GM12875 (cell line): ENCODE data around the gene PKNOX1.
"Not testable (repeated sequence)": the region's sequence is repeated elsewhere in the genome, so short reads cannot be mapped to it uniquely, and the experiment has no call there.

ENCODE experiments used
- H3K4me3 ChIP-seq: one replicate; pipeline ENCODE4 v1.5.1; 2011; ENCODE audit warnings: low read depth, low read length, control low read depth
- TF ChIP-seq, protein P1 (sequence below): IDR thresholded peaks from 2 replicates; pipeline ENCODE4 v1.5.1; 2011; ENCODE audit warnings: low read depth, mild to moderate bottlenecking, control low read depth, inconsistent platforms, low read length, moderate library complexity, borderline replicate concordance; ENCODE audit not compliant: insufficient read depth

Gene PKNOX1

DNA sequence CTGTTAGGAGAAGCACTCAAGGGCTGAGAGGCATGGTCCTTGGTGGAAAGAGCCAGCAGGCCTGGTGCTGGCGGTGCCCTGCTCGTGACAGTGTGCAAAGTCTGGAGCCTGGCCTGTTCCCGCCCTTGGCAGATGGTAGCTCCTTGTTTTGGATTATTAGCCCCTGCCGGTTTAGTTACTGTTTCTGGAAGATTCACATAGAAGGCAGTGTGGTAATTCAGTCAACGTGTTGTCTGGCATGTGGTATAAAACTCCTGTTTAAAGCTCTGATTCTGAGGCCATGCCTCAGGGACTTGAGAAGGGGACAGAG, 6.8 kb downstream of the PKNOX1 start:
- TF ChIP-seq, protein P1, sequence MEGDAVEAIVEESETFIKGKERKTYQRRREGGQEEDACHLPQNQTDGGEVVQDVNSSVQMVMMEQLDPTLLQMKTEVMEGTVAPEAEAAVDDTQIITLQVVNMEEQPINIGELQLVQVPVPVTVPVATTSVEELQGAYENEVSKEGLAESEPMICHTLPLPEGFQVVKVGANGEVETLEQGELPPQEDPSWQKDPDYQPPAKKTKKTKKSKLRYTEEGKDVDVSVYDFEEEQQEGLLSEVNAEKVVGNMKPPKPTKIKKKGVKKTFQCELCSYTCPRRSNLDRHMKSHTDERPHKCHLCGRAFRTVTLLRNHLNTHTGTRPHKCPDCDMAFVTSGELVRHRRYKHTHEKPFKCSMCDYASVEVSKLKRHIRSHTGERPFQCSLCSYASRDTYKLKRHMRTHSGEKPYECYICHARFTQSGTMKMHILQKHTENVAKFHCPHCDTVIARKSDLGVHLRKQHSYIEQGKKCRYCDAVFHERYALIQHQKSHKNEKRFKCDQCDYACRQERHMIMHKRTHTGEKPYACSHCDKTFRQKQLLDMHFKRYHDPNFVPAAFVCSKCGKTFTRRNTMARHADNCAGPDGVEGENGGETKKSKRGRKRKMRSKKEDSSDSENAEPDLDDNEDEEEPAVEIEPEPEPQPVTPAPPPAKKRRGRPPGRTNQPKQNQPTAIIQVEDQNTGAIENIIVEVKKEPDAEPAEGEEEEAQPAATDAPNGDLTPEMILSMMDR, result no peak
- no peak overlapping the region for H3K4me3 ChIP-seq

DNA sequence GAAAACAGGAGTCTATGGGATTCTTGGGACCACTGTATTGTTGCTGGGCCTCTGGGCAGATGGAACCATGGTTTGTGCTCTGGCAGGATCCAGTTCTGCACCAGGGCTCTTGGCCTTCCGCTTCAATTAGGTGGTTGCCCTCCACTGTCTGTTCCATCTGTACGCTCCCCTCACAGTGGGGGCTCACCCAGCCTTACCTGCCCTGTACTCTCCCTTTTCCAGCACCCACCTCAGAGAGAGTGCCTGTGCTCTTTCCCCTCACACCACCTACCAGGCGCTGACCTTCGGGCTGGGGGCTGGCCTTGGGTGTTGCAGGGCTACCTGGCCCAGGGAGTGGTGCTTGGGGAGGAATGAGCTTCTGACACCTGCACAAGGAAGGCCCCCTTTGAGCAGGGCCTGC, 7.5 kb downstream of the PKNOX1 start:
- TF ChIP-seq, protein P1, result no peak

DNA sequence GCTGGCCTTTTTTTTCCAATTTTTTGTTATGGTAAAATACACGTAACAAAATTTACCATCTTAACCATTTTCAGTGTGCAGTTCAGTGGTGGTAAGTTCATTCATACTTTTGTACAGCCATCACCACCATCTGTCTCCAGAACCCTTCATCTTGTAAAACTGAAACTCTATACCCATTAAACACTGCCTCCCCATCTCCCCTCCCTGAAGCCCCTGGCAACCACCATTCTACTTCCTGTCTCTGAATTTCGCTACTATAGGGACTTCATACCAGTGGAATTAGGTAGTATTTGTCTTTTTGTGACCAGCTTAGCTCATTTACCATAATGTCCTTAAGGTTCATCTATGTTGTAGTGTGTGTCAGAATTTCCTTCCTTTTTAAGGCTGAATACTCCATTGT, 8.7 kb downstream of the PKNOX1 start:
- TF ChIP-seq, protein P1, result no peak
- no peak overlapping the region for H3K4me3 ChIP-seq

More for the DNA sequence above, 7.5 kb downstream of the PKNOX1 start:
- no peak overlapping the region for H3K4me3 ChIP-seq

DNA sequence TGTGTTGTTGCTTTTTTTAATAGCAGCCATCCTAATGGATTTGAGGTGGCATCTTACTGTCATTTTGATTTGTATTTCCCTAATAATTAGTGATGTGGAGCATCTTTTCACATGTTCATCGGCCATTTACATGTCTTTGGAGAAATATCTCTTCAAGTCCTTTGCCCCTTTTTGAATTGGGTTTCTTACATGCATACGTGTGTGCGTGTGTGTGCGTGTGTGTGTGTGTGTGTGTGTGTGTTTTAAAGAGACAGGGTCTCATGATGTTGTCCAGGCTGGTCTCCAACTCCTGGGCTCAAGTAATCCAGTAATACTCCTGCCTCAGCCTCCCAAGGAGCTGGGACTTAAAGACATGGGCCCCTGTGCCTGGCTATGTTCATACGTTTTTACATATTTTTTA, 9.5 kb downstream of the PKNOX1 start:
- H3K4me3 ChIP-seq, result no peak overlapping the region
- TF ChIP-seq, protein P1, result no peak

DNA sequence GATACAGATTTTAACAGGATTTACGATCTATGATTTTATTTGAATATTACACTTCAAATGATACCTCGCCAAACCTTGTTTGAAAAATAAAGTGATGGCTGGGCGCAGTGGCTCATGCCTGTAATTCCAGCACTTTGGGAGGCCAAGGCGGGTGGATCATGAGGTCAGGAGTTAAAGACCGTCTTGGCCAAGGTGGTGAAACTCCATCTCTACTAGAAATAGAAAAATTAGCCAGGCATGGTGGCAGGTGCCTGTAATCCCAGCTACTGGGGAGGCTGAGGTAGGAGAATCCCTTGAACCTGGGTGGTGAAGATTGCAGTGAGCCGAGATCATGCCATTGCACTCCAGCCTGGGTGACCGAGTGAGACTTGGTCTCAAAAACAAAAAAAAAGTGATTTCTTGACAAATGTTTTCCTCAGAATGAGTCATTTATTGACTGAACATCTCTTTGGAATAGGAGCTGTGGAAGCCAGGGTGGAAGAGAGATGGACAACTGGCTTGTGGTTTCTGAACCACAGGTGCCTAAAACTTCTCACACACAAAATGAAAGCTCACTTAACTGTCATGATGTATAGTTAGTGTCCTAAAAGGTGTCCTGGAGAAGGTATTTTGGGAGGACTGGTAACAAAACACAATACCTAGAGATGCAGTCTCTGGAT, 11.9 kb downstream of the PKNOX1 start:
- TF ChIP-seq, protein P1, result no peak
- no peak overlapping the region for H3K4me3 ChIP-seq

DNA sequence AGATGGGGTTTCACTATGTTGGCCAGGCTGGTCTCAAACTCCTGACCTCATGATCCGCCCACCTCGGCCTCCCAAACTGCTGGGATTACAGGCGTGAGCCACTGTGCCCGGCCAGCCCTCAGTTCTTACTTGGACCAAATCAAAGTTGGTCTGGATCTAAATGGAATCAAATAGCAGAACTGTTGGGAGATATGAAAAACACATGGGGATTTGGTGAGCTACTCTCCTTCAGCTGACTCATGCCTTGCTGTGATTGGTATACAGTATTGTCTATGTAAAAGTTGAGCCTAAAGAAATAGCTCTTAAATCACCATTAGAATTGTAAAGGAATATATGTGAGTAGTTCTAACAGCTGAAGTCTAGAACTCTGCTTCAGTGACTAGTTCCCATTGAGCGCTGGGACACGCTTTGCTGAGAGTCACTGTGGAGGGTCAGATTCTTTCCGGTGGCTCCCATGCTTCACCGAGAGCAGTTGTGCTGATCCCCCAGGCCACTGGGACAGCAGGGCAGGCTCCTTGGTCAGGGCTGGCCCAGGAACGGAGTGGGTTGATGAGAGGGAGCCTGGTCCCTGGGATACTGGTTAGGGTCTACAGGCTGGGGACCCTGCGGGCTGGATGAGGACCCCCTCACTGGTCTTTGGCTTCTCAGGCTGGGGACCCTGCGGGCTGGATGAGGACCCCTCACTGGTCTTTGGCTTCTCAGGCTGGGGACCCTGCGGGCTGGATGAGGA, 14.0 kb downstream of the PKNOX1 start:
- H3K4me3 ChIP-seq, result no peak overlapping the region
- TF ChIP-seq, protein P1, result no peak

DNA sequence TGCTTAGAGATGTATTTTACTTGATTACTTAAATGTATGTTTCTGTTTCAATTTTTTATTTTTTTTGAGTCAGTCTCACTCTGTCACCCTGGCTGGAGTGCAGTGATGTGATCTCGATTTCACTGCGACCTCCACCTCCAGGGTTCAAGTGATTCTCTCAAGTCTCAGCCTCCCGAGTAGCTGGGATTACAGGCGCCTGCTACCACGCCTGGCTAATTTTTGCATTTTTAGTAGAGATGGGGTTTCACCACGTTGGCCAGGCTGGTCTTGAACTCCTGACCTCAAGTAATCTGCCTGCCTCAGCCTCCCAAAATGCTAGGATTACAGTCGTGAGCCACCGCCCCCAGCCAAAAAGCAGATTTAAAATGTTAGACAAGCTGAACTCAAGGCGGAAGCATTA, 15.0 kb downstream of the PKNOX1 start:
- H3K4me3 ChIP-seq, result not testable (repeated sequence)
